HG03457 (cell line): ENCODE measurements around the gene DOK5.

Experiments
- ATAC-seq: cut with Tn5 transposase; IDR thresholded peaks from one replicate; pipeline ENCODE4 v1.9.1; 2021; ENCODE audit warnings: moderate number of reproducible peaks; ENCODE audit not compliant: unreplicated experiment

DOK5 gene

DNA sequence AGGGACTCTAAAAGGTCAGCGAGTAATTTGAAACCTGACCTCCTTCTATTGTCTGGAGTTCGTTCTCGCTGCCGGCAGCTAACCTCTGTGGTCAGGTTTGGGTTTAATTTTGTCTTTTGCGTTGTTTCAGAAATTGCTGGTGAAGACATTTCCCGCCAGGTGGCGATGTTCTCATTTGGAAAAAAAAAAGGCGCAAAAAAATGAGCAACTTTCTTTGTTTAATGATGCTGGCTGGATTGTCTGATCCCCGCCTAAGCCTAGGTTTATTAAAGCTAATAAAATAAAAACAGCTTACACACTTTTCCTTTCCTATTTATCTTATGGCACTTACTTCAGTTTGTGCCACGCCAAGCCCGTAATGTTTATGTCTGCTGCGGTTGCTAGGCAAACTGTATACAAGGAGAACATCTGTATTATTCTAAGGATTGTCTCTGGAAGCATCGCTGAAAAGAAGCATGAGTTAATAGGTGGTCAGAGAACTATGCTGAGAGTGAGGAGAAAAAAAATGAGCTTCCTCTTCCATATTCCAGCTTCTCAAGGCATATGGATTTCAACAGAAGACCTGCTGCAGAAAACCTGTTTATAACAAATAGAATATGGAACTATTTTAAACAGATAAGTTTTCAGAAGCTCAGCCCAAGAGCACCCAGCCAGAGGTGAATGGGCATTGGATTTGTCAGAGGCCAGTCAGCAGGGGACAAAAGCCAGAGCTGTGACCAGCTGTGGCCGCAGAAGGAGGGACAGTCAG is 205.7 kb downstream of the DOK5 start:
- no peak for ATAC-seq

DNA sequence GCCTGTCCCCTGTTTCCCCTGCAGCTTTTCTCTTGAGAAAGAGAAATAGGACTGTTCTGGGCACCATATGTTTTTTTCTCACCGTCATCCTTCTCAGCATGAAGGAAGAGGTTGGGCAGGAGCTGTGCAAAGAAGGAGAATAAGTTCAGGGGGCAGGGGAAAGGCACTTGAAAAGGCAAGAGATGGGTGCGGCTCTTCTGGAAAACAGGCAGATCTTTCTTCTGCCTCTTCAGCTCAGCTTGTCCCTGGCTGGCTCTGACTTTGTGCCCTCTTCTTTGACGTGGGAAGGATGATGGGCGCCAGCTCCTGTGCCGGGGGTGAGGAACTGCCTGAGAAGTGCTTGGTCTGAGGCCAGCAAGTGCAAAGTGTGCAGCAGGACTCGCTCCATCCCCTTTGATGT is 206.5 kb downstream of the DOK5 start:
- no peak for ATAC-seq

DNA sequence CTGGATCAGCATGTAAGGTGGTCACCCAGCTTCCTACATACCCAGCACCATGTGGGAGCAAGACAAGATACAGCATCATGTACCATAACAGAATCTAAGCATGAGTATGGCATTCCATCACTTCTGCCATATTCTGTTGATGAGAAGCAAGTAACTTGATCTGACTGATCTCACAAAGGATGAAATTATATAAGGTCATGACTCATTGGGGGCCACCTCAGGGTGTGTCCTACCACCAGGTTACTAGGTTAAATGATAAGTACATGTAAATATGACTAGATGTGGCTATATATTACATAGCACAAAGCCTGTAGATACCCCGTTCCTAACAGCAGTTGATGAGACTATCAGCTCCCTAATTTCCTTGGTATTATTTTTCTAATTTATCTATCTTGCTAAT is 213.1 kb downstream of the DOK5 start:
- no peak for ATAC-seq

DNA sequence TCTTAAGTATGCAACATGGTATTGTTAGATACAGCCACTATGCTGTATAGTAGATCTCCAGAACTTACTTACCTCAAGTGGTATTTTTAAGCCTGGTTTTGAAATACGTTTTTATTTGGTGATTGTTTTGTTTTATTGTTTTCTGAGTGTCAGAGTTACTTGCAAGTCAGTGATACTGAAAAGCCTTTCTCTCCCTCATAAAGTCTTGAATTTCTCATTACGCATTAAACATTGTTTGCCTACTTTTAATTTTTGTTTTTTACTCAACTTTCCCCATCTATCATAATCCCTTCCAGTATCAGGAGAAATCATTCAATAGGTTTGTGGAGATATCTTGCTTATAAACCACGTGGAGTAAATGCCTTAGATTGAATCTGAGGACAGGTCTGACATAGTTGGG is 214.9 kb downstream of the DOK5 start:
- no peak for ATAC-seq

DNA sequence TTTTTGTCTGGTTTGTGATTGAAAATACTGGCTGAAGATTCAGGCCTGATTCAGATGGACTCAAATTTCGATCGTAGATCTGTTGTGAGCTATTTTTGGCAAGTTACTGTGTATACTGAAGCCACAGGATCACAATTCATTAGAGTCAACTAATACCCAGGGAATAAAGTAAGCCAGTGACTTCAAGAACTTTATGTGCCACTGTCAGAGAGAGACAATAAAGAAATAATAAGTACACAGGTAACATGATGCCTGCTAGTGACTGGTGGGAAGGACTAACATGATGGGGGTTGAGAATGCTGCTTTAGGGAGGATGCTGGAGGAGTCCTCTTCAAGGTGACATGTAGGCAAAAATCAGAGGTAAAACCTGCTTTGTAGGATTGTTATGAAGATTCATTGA is 215.9 kb downstream of the DOK5 start:
- no peak for ATAC-seq

DNA sequence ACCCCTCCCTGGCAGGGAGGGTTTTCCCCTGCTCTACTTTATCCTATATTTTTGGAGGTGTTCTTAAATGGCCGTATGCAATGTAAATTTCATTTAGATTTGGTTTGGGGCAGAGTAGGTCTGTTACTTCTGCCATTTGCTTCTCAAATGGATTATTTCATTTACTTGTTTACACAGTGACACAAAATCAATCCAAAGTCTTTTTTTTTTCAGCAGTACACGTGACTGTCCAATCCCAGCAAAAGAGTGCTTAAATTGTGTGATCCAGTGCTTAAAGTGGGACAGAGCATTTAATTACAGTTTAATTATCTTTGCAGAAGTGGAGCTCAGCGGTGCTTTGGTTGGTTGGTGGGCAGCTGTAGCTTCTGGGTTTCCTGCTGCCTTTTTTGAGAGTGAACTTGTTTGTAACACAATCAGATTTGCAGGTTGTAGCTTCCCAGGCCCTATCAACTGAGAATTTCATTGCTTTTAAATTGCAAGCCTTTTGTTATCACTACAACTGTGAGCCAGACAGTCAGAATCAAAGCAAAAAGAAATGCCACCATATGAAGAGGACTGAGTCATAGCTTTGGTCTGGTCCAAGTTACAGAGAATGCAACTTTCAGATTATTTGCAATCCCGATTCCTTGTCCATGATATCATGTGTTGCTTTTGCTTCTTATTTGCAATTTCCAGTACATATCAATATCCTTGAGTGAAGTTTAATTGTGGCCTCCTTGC is 216.9 kb downstream of the DOK5 start:
- ATAC-seq = no peak

DNA sequence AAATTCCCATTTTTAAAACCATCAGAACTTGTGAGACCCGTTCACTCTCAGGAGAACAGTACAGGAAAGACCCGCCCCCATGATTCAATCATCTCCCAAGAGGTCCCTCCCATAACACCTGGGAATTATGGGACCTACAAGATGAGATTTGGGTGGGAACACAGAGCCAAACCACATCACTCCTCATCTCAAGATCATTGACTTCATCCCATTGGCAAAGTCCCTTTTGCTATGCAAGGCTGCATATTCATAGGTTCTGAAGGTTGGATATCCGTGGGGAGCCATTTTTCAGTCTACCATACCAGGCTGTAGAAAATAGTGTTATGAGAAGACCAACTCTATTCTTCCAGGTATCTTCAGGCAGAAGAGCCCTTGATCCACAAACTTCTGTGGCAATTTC is 219.1 kb downstream of the DOK5 start:
- ATAC-seq = no peak

DNA sequence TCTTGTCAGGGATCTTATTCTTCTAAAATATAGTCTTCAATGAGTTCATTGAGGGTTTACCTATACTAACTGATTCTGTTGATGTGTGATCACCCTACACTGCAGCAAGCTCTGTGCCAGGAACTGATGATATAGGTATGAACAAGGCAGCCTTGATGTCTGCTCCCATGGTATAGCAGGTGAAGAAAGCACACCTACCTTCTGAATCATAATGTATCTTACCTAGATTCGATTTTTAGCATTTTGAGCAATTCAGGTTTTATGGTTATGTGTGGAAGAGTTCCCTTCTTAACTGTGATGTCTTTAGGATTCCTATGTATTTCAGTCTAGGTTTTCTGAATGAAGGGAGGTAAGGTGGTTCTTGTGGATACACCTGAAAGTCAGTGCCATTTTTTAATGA is 223.0 kb downstream of the DOK5 start:
- ATAC-seq = no peak
